GM18519 (cell line): Measurements from ENCODE around the gene TNFAIP8L2.

Source experiments
- ATAC-seq: cut with Tn5 transposase; IDR thresholded peaks from one replicate; pipeline ENCODE4 v1.9.1; 2021; ENCODE audit warnings: mild to moderate bottlenecking, moderate library complexity; ENCODE audit not compliant: unreplicated experiment, low FRiP score

TNFAIP8L2 gene

DNA sequence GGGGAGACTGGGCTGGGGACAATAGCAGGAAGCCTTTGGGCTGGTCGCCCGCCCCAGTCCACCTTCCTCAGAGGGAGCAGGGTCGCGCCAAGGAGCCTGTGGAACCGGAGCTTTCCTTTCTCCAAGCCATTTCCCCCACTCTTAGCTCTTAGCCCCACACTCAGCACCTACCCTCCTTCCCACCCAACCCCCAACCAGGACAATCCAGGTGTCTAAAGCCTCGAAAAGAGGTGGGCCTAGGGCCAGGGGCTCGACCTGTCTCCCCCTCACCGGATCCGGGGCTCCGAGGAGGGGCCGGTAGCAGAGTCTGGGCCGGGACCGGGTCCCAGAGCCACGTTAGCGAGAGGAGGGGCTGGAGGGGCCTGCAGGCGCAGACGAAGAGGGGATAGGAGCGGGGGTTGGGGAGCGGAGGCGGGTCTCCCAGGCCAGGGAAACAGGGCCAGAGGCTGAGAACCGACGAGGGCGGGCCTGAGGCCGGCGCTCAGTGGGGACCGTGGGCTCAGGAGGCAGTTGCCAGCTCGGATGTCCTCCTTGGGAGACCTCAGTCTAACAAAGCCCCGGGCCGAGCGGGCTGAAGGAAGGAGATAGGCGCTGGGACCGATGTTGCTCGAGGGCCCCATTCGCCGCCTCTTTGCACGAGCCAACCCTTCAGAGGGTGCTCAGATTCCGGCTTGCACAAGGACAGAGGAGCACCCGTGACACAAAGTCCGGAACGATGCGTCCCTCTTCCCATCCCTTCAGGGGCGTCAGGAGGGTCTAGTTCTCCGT lies 11.0 kb upstream of the TNFAIP8L2 start:
- ATAC-seq = no peak

DNA sequence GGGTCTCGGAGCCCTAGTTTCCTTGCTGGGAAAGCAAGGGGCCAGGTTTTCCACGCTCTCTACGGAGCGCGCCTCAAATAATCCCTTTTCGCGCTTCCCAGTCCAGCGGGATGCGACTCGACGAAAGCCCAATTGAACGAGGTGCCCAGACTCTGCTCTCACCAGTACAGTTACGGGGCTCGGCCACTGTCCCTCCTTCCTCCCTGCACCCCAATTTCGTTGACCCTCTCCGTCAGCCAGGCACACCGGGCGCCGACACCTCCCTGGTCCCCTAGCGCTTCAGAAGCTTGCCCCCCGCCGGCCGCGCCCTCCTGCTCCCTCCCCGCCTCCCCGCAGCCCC lies 10.4 kb upstream of the TNFAIP8L2 start:
- no peak for ATAC-seq

DNA sequence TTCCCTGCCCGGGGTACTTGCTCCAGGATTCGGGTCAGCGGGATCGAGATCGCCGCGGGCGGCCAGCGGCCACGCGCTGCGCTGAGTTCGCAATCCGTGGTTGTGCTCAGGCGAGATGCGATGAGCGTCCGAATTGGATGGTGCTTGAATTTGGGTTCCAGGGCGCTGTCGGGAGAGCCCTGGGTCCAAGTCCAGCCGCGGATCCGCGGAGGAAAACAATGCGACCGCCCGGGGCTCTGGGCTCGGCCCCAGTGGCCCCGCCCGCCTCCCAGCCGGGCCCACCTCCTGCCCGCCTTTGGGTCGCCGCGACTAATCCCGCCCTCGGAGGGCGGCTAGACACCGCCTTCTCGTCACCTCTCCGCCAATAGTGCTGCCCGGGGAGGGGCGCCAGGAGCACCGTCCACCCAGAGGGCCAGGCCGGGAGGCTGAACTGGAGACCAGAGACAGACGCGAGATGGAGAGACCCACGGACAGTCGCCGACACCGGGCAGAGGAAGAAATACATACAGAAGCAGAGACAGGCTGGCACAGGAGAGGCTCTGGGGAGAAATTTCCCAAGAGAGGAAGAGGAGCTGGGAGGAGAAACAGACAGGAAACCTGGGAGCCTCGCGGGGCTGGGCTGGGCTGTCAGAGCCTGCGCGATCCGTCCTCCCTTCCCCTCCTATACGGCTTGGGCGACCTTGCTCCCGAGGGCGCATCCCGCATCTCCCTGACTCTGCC lies 9.9 kb upstream of the TNFAIP8L2 start, which contains the start of gene SEMA6C:
Gene SEMA6C (minus strand): TSS at position 220 of the 720 bp plus-strand sequence. CDS start 4,010 bp downstream, outside the sequence.
- peak; percentile 89 for ATAC-seq

DNA sequence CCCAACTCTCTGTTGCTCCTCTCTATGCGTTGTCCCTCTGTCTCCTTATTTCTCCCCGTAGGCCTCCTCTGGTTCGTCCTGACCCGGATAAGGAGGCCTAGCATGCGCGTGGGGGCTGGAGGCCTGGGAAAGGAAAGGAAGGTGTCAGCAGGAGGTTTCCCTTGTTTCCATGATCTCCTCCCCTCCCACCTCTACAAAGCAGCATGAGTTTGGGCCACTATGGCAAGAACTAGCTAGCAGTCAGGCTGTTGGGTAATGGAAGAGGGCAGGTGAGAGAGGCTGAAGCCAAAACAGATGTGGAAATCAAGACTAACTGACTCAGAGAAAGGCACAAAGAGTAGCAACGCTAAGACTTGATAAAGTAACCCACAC lies 9.3 kb upstream of the TNFAIP8L2 start:
- ATAC-seq = no peak

DNA sequence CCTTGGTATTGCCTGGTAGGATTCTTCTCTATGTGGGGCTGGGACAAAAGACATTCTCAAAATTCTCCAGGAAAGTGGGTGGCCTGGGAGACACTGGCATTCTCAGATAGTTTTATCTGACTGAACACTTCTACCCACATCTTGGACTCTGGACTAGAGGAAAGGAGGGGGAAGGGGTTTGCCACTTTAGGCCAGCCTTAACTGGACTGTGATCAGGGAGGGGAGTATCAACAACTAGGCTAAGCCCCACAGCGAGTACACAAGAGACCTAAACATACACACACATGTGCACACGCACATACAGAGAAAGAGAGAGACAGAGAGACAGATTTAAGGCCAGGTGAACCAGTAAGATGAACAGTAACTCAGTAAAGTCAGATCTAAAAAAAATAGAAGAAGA lies 8.8 kb upstream of the TNFAIP8L2 start:
- ATAC-seq = no peak

DNA sequence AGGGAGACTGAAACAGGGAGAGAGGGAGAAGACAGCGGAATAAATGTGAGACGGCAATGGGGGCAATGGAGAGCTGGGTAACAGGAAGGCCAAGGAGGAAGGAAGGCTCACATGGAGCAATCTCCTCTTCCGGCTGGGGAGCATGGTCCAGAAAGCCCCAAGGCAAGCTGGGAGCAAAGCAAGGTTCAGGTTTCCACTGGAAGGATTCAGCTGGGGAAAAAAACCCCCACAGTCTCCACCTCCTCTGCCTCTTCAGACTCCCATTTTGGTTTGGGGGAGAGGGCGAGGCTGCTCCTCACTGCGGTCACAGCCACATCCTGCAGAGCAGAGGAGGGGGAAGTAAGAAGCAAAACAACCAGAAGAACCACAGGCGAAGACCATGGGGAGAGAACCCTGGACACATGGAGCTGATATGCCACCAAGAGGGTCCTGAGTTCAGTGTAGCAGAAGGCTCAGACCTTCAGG lies 650 bp downstream of the TNFAIP8L2 start:
- no peak for ATAC-seq

DNA sequence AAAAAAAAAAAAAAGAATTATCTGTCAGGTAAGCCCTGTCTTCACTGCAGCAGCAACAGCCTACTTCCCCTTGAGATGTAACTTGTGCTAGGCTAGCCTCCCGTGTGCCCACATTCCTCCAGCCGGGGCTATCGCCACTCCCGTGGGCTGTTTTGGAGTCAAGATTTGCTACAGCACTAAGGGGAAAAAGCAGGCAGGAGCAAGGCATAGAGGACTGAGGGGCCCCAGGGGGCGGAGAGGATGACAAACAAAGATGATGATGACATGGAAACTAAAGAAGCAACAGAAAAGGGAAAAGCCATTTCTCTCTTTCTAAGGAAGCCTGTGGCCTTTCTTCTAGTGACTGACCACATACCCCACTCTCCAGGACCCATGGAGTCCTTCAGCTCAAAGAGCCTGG lies 1.9 kb downstream of the TNFAIP8L2 start:
- no peak for ATAC-seq

DNA sequence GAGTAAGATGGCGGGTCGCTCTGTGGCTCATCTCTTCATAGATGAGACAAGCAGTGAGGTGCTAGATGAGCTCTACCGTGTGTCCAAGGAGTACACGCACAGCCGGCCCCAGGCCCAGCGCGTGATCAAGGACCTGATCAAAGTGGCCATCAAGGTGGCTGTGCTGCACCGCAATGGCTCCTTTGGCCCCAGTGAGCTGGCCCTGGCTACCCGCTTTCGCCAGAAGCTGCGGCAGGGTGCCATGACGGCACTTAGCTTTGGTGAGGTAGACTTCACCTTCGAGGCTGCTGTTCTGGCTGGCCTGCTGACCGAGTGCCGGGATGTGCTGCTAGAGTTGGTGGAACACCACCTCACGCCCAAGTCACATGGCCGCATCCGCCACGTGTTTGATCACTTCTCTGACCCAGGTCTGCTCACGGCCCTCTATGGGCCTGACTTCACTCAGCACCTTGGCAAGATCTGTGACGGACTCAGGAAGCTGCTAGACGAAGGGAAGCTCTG lies 2.4 kb downstream of the TNFAIP8L2 start:
- ATAC-seq = no peak

DNA sequence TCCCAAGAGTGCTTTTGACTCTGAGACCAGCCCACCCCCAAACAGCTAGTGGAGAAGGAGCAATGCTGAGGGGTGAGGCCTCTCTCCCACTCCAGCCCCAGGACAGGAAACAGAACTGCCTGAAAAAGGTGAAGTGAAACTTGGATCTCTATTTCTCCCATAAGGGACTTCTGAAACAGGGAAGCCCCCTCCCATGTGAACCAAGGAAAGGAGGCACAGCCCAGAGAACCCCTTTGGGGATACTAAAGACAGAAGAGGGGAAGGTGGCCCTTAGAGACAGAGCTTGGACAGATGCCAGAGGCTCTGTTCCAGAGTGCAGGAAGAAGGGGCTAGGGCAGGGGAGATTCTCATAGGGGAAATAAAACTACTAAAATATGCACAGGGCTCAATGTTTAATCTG lies 2.9 kb downstream of the TNFAIP8L2 start:
- ATAC-seq = no peak

DNA sequence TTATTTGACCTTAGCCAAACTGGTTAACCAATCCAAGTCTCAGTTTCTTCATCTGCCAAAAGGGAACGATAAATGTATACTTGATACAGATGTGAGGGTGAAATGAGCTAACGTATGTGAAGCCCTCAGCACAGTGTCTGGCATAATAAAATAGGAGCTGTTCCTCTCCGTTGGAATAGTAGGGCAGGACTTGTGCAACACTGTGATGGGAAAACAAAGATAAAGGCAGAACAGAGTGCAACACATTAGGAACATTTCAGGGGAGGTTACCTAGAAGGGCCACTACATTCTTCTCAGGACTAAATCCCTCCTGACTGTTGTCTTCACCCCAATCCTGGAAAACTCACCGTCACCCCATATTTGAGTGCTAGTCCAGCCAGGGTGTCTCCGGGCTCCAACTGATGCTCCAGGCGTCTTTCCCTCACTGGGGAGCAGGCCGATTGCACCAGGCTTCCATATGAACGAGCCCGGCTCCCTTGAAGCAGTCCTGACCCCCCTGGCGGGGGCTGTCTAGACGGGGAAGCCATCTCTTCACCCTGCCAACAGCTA lies 8.4 kb downstream of the TNFAIP8L2 start:
- no peak for ATAC-seq

DNA sequence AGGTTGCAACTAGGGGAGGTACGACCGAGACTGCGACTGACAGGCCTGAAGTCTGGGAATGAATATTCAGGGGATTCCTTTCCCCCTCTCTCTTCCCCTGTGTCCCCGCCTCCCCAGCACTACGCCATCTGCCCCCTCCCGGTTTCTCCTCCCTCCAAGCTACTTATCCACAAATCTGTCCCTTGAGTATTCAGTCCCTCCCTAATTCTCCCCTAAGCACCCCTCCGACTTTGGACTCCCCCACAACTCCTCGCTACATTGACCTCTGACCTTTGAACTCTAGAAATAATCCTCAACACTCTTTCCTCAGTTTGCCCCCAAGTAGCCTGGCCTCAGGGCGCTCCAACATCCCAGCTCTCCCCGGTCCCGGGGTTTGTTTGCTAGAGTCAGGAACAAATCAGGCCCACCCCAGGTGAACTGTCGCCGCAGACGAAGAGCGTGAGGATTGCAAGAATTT lies 8.9 kb downstream of the TNFAIP8L2 start:
- ATAC-seq = no peak

DNA sequence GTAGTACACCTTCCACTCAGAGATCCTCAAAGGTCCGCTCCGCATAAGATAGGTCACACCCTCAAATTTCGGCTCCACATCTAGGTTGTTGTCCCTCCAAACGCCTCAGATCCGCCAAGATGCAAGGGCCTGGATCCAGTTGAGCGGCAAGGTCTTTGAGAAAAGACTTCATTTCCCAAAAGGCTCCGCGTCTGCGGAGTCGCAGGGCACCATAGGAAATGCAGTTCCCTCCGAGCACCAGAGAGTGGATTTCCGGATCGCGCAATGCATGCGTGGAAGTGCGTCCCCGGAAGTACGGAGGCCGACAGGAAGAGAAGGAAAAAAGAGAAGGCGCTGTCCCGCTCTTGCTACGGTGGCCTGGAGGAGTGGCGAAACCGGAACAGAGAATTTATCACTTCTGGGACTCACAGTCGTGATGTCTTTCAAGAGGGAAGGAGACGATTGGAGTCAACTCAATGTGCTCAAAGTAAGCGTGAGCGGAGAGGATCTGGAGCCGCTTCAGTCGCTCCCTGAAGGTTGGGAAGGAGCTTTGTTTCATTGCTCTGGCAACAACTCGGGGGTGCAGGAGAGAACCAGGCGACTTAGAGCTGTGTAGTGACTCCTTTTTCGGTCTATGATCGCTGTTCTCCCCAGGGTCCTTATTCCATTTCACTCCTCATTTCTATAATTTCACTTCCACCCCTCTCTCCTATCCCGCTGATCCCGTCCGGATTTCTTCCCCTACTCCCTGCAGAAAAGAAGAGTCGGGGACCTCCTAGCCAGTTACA lies 9.5 kb downstream of the TNFAIP8L2 start, which contains the start of the genes LYSMD1 and SCNM1:
Gene LYSMD1 (minus strand): TSS at position 165 of the 767 bp plus-strand sequence. CDS start 644 bp downstream, outside the sequence.
Gene SCNM1 (plus strand): TSS at position 407 of the 767 bp plus-strand sequence. CDS start 9 bp downstream, at position 416.
- peak; percentile 79 for ATAC-seq

DNA sequence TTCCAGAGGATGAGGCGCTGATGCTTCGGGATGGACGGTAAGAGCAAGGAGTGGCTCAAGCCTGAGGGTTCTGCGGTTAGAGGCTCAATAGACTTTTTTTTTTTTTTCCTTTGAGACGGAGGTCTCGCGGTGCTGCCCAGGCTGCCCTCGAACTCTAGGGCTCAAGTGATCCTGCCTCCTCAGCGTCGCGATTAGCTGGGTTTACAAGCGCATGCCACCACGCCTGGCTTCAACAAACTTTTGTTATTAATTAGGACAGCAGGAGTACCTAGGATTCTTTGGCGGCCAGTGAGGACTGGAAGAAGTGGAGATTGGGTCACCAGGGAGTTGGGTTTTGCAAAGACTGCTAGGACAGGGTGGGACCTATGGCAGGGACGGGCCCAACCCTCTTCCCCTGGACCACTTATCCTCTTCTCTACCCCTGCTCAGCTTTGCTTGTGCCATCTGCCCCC lies 10.1 kb downstream of the TNFAIP8L2 start:
- no peak for ATAC-seq

DNA sequence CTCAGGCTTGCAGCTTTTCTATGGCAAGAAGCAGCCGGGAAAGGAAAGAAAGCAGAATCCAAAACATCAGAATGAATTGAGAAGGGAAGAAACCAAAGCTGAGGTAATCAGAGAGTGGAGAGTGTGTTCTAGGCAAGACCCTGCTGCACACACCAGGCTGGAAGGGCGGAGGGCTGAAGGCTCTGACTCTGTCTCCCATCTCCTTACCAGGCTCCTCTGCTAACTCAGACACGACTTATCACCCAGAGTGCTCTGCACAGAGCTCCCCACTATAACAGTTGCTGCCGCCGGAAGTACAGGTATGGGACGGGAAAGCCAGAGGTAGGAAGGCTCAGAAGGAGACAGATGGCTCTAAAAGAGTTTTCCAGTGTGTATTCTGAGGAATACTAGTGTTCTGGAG lies 10.7 kb downstream of the TNFAIP8L2 start:
- no peak for ATAC-seq

DNA sequence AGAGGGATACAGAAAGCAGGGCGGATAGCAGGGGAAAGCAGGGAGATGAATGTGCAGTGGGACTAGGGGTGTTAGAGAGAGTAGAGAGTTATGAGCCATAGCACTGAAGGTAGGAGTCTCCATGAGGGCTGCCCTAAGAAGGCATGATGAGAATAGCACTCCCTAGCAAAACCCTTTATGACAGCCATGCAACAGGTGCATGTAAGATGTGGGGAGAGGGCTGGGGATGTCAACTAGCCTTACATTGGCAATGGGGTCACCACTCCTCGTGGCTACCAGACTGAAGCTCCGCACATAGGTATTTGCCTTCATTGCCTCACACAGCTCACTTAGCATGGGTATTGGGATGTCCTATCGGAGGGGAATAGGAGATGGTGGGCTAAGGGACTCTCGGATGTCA lies 14.7 kb downstream of the TNFAIP8L2 start:
- no peak for ATAC-seq

DNA sequence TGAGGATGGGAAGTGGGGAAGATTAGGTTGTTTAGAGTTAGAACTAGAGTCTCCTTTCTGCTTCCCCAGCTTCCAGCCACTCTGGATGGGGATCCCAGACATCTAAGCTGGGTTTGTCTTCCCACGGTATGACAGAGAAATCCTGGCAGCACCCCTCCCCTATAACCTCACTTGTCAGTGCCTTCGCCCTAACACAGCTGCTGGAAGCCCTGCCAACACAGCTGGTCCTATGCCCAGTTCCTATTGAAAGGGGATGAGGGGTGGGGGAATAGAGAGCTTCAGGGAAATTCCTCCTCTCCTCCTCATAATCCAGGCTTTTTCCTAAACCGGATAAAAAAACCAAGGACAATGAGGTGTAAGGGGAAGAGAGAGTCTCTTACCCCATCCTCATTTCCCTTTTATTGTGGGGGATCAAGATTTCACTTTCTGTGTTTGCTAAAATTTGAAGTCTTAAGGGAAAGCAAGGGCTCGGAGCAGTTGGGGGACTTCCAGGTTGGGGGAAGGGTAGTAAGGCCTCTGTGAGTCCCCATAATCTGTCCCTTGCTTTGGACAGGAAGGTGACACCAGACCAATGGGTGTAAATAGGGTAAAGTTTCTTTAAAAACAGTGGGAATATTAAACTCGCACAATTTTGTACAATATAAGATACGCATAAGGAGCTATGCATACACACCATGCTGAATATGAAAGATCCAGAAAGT lies 18.7 kb downstream of the TNFAIP8L2 start:
- ATAC-seq = no peak

DNA sequence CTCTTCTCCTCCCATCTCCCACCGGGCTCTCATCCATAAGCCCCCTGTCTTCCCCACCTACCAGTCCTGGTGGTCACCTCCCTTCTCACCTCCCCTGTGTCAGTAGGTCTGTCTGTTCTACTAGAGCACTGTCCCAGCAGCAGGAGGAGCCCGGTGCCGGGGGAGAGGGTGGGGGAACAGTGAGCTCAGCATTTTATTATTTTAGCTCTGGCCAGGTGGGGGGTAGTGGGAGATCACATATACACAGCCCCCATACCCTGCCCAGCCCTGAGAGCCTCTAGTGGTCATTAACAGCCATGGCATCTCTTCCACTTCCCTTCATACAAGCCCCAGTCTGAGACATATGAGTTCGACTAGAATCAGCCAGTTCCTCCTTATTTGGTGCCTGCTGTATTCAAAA lies 19.4 kb downstream of the TNFAIP8L2 start, which contains the start of gene TMOD4:
Gene TMOD4 (minus strand): TSS at position 119 of the 400 bp plus-strand sequence. CDS start 1,106 bp downstream, outside the sequence.
- no peak for ATAC-seq

DNA sequence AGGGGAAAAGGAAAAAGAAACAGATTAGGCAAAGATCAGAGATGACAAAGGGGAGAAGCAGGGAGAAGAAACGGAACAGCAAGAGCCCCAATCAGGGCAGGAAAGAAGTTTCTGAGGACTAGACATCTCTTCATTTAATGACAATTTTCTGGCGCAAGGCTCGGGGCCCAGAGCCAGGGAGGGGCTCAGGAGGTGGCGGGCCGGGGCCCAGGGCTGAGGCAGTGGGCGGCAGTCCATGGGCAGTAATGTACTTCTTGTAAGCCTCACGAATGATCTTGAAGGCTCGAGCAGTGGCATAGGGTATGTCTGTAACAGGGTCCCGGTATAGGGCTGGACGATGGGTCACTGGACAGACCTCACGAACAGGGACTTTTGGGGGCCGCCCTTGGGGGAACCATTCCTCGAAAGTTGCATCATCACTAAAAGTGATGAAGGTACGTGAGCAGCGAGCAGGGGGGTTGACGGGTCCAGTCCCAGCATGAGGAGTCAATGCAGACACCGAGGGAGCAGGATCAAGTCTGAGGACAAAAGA lies 20.1 kb downstream of the TNFAIP8L2 start:
- no peak for ATAC-seq

DNA sequence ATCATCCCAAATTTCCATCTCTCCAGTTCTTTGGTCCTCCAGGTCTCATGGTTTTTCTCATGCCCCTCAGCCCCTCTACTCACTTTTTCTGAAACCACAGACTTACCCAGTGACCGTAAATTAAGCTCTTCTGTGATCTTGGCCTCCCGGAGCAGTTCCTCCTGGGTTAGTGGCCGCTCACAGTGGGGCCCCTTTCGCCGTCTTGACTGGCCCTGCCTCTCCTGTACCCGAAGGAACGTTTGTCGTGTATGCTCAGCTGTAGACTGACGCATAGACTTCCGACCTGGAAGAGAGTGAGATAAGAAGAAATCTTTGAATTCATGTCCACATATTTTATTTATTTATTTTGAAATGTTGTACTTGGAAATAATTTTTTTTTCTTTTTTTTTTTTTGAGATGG lies 27.8 kb downstream of the TNFAIP8L2 start:
- ATAC-seq = no peak
